ENCODE measurements around the gene PHGDH.

Gene PHGDH

DNA sequence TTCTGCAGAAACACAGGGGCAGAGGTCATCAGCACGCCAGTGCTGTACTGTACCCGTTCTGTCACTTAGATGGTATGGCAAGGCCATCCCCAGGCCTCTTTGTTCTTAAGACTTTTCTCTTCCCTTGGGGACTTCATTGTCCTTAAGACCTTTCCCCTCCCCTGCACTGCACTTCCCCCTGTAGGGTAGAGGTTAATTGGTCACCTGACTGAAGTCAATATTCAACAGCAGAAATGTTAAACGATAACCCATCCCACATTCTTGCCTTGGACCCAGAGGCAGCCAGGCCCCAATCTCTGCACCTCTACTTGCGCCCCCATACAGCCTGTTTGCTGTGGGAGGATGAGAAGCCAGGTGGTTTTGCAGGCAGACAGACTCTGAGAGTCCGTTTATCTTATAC is 10.2 kb downstream of the PHGDH start:
- TF ChIP-seq POLR2AphosphoS5 (IDR thresholded peaks at IDR 0.05; ENCODE audit: low read depth, low read length) (no peak), SIN3A (IDR thresholded peaks at IDR 0.05; ENCODE audit: borderline replicate concordance, insufficient read depth, low read length) (no peak), TAF1 (IDR thresholded peaks at IDR 0.05; ENCODE audit: borderline replicate concordance, insufficient read depth, low read length) (no peak), FOXP2 (optimal IDR thresholded peaks at IDR 0.05; ENCODE audit: borderline replicate concordance, extremely low read depth, extremely low read length, insufficient read depth) (no peak)
- TF ChIP-seq, protein P1, sequence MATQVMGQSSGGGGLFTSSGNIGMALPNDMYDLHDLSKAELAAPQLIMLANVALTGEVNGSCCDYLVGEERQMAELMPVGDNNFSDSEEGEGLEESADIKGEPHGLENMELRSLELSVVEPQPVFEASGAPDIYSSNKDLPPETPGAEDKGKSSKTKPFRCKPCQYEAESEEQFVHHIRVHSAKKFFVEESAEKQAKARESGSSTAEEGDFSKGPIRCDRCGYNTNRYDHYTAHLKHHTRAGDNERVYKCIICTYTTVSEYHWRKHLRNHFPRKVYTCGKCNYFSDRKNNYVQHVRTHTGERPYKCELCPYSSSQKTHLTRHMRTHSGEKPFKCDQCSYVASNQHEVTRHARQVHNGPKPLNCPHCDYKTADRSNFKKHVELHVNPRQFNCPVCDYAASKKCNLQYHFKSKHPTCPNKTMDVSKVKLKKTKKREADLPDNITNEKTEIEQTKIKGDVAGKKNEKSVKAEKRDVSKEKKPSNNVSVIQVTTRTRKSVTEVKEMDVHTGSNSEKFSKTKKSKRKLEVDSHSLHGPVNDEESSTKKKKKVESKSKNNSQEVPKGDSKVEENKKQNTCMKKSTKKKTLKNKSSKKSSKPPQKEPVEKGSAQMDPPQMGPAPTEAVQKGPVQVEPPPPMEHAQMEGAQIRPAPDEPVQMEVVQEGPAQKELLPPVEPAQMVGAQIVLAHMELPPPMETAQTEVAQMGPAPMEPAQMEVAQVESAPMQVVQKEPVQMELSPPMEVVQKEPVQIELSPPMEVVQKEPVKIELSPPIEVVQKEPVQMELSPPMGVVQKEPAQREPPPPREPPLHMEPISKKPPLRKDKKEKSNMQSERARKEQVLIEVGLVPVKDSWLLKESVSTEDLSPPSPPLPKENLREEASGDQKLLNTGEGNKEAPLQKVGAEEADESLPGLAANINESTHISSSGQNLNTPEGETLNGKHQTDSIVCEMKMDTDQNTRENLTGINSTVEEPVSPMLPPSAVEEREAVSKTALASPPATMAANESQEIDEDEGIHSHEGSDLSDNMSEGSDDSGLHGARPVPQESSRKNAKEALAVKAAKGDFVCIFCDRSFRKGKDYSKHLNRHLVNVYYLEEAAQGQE (IDR thresholded peaks at IDR 0.05; ENCODE audit: insufficient read depth in 1 of 2, low read depth in 2 of 2, low read length in 2 of 2), result no peak

- no peak for TF ChIP-seq TAF1 (IDR thresholded peaks at IDR 0.05; ENCODE audit: borderline replicate concordance, insufficient read depth, low read length)
- no peak for TF ChIP-seq FOXP2 (optimal IDR thresholded peaks at IDR 0.05; ENCODE audit: borderline replicate concordance, extremely low read depth, extremely low read length, insufficient read depth)
- TF ChIP-seq SIN3A (IDR thresholded peaks at IDR 0.05; ENCODE audit: borderline replicate concordance, insufficient read depth, low read length), result no peak
- TF ChIP-seq POLR2AphosphoS5 (IDR thresholded peaks at IDR 0.05; ENCODE audit: low read depth, low read length), result no peak
- TF ChIP-seq, protein P1 (IDR thresholded peaks at IDR 0.05; ENCODE audit: insufficient read depth in 1 of 2, low read depth in 2 of 2, low read length in 2 of 2), result no peak
Observed at GRCh38 chr1:119724611-119725218, 13.0 kb downstream of the PHGDH start.

GRCh38 chr1:119725626-119726025 is 13.9 kb downstream of the PHGDH start:
- no peak for TF ChIP-seq FOXP2 (optimal IDR thresholded peaks at IDR 0.05; ENCODE audit: borderline replicate concordance, extremely low read depth, extremely low read length, insufficient read depth)
- no peak for TF ChIP-seq TAF1 (IDR thresholded peaks at IDR 0.05; ENCODE audit: borderline replicate concordance, insufficient read depth, low read length)
- no peak for TF ChIP-seq SIN3A (IDR thresholded peaks at IDR 0.05; ENCODE audit: borderline replicate concordance, insufficient read depth, low read length)
- TF ChIP-seq POLR2AphosphoS5 (IDR thresholded peaks at IDR 0.05; ENCODE audit: low read depth, low read length), result no peak
- TF ChIP-seq, protein P1 (IDR thresholded peaks at IDR 0.05; ENCODE audit: insufficient read depth in 1 of 2, low read depth in 2 of 2, low read length in 2 of 2), result no peak

DNA sequence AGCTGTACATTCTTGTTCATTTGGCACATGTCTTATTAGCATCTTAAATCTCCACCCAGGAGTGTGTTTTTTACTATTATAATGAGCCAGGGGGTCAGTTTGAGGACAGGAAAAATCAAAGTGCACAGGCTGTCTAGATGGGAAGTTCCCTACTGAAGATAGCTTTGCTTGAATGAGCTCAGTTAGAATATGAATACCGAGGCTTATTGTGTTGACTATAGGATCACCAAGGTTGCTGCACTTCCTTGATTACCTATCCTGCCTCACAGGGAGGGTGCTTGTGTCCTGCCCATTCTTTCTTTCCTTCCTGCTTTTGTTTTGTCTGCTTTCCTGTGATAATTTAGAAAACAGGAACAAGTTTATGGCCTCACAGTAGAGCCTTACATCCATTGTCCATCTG is 16.3 kb downstream of the PHGDH start:
- TF ChIP-seq FOXP2 (optimal IDR thresholded peaks at IDR 0.05; ENCODE audit: borderline replicate concordance, extremely low read depth, extremely low read length, insufficient read depth) (no peak), POLR2AphosphoS5 (IDR thresholded peaks at IDR 0.05; ENCODE audit: low read depth, low read length) (no peak), SIN3A (IDR thresholded peaks at IDR 0.05; ENCODE audit: borderline replicate concordance, insufficient read depth, low read length) (no peak), TAF1 (IDR thresholded peaks at IDR 0.05; ENCODE audit: borderline replicate concordance, insufficient read depth, low read length) (no peak)
- TF ChIP-seq, protein P1 (IDR thresholded peaks at IDR 0.05; ENCODE audit: insufficient read depth in 1 of 2, low read depth in 2 of 2, low read length in 2 of 2), result no peak

All from PFSK-1 (cell line).